ENCODE results near the gene GSTP1.
A peak's percentile ranks its signal among the peaks of the same experiment; 100 is the strongest.
"Not testable (repeated sequence)": the region's sequence is repeated elsewhere in the genome, so short reads cannot be mapped to it uniquely, and the experiment has no call there.

The GSTP1 gene

GRCh38 chr11:67599149-67599548 lies 15.5 kb downstream of the GSTP1 start:
- DNase-seq, result no peak

GRCh38 chr11:67600324-67601029 lies 16.9 kb downstream of the GSTP1 start:
- DNase-seq, result no peak

- DNase-seq, result no peak
Measured at GRCh38 chr11:67601098-67601497, 17.5 kb downstream of the GSTP1 start.

GRCh38 chr11:67604119-67604518 lies 20.5 kb downstream of the GSTP1 start:
- DNase-seq, result not testable (repeated sequence)

- no peak for DNase-seq
Measured at GRCh38 chr11:67604815-67605214, 21.2 kb downstream of the GSTP1 start.

GRCh38 chr11:67605231-67606011 lies 21.8 kb downstream of the GSTP1 start:
- DNase-seq, result no peak

GRCh38 chr11:67606093-67606491 lies 22.5 kb downstream of the GSTP1 start:
- DNase-seq, result no peak

GRCh38 chr11:67606492-67607295 lies 23.1 kb downstream of the GSTP1 start, which contains the start of gene NDUFV1:
TSS of gene NDUFV1 (plus strand) at chr11:67606936. CDS start at chr11:67607005, 69 bp downstream.
- DNase-seq, result peak; percentile 99

- DNase-seq, result no peak
Measured at GRCh38 chr11:67607507-67607906, 23.9 kb downstream of the GSTP1 start.

- no peak for DNase-seq
Measured at GRCh38 chr11:67608486-67608885, 24.9 kb downstream of the GSTP1 start.

- DNase-seq, result no peak
Measured at GRCh38 chr11:67609316-67609715, 25.7 kb downstream of the GSTP1 start.

GRCh38 chr11:67610302-67610868 lies 26.8 kb downstream of the GSTP1 start:
- no peak for DNase-seq

GRCh38 chr11:67611165-67611564 lies 27.6 kb downstream of the GSTP1 start:
- DNase-seq, result no peak

- no peak for DNase-seq
Measured at GRCh38 chr11:67611704-67612587, 28.3 kb downstream of the GSTP1 start.

- DNase-seq, result no peak
Measured at GRCh38 chr11:67612751-67613150, 29.1 kb downstream of the GSTP1 start.

GRCh38 chr11:67613313-67613959 lies 29.8 kb downstream of the GSTP1 start:
- DNase-seq, result no peak

- peak; percentile 80 for DNase-seq
Measured at GRCh38 chr11:67613960-67614715, 30.5 kb downstream of the GSTP1 start.

- peak; percentile 73 for DNase-seq
Measured at GRCh38 chr11:67614730-67615714, 31.4 kb downstream of the GSTP1 start.

- no peak for DNase-seq
Measured at GRCh38 chr11:67615728-67616430, 32.3 kb downstream of the GSTP1 start.

Measured in activated naive CD4-positive, alpha-beta T cell treated with anti-CD3 and anti-CD28 coated beads, Interleukin-2, amount 50 U/mL, for 16 hours (primary cell).